HG03103 (cell line): ENCODE data around the gene PACSIN1.
"Not testable (repeated sequence)": the region's sequence is repeated elsewhere in the genome, so short reads cannot be mapped to it uniquely, and the experiment has no call there.

Experiments
- ATAC-seq: cut with Tn5 transposase; IDR thresholded peaks from one replicate; pipeline ENCODE4 v1.9.1; 2021; ENCODE audit warnings: low read depth; ENCODE audit not compliant: unreplicated experiment

PACSIN1 gene

DNA sequence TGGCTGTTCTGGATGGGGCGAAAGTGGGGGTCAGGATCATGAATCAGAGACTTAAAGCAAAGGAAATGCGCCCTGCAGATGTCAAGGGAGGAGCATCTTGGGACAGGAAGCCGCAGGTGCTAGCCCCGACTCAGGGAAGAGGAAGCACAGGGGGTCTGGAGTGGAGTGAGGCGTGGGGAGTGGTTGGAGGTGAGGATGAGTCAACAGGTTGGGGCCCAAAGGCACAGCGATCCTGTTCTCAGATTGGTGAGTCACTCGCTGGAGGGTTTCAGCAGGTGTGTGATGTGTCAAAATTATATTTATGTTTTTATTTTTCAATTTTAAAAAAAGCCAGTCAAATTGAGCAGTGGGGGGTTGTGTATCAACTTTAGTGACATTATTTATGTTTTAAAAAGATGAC, 19.0 kb downstream of the PACSIN1 start:
- no peak for ATAC-seq

DNA sequence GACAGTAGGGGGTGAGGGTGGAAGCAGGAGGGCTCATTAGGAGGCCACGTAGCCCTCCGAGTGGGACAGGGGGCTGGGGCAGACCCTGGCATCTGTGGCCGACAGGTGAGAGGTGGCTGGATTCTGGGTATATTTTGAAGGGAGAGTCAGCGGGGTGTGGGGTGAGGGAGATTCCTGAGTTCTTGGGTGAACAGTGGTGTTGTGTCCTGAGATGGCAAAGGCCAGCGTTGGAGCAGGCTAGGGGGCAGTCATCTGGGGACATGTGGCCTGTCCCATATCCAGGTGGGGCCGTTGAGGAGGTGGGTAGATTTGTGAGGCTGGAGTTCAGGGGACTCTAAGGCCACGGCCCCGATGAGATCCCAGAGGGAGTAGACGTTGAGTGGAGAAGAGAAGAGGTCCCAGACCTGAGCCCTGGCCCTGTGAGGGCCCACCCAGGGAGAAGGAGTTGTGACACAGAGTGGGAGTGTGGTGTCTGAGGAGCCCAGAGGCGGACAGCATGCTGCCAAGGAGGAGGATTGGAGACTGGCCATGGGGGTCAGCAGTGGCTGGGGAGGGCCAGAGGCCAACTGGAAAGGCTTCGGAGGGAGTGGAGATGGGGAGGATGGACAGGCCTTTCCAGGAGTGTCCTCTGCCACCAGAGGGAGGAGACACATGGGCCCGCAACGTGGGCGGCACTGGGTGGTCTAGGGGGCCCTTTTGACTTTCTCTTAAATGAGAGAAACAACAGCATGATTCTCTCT, 19.6 kb downstream of the PACSIN1 start:
- no peak for ATAC-seq

DNA sequence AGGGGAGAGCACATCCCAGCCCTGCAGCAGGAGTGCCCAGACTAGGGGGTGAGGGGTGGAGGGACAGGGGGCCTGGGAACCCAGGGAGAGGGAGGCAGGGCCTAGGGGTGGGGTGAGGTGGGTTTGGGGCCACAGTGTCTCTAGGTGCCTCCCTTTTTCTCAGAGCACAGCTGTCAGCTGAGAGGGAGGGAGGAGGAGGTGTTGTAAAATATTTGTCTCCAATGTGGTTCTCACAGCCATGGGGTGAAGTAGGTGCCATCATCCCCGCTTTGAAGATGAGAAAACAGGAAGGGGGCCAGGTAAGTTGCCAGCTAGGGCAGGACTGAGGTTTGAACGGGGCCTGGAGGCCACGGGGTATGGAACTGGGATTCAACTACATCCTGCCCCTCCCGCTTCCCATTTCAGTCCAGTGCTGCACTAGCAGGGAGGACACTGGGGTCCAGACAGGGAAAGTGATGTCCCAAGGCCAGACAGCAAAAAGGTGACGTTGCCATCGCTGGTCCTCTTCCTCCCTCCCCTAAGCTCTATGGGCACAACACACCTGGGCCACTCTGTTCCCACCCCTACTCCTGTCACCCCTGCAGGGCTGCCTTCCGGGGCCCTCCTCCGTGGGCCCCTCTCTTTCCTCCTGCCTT, 20.3 kb downstream of the PACSIN1 start:
- ATAC-seq: no peak

DNA sequence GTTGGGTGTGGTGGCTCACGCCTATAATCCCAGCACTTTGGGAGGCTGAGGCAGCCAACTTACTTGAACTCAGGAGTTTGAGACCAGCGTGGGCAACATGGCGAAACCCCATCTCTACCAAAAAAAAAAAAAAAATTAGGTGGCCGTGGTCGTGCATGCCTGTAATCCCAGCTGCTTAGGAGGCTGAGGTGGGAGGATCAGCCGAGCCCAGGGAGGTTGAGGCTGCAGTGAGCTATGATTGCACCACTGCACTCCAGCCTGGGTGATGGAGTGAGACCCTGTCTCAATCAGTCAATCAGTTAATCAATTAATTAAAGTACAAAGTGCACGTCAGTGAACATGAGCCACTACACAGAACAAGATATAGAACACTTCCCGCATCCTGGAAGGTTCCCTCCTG, 21.0 kb downstream of the PACSIN1 start:
- not testable (repeated sequence) for ATAC-seq

- no peak for ATAC-seq
These were observed 21.7 kb downstream of the PACSIN1 start for GRCh38 chr6:34487536-34487935.

DNA sequence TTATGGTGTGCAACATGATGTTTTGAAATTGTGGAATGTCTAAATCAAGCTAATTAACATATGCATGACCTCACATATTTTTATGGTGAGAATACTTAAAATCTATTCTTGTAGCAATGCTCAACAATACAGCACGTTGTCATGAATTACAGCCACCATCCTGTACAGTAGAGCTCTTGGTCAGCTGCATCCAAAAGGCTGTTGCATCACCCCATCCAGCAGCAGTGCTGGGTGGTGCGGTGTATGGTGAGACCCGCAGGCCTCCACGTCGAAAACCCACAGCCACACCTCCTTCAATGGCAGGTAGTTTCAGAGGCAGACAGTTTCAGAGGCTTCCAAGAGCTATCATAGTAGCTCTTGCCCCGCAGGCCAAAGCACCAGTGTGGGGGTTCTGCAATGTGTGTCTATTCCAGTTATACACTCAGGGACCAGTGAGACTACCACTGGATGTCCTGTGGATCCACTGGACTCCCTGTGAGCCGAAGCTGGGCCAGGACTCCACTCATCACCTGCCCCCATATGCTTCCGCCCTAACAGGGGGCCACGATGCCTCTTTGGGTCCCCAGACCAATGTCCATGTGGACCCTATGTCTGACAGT, 23.4 kb downstream of the PACSIN1 start:
- no peak for ATAC-seq

DNA sequence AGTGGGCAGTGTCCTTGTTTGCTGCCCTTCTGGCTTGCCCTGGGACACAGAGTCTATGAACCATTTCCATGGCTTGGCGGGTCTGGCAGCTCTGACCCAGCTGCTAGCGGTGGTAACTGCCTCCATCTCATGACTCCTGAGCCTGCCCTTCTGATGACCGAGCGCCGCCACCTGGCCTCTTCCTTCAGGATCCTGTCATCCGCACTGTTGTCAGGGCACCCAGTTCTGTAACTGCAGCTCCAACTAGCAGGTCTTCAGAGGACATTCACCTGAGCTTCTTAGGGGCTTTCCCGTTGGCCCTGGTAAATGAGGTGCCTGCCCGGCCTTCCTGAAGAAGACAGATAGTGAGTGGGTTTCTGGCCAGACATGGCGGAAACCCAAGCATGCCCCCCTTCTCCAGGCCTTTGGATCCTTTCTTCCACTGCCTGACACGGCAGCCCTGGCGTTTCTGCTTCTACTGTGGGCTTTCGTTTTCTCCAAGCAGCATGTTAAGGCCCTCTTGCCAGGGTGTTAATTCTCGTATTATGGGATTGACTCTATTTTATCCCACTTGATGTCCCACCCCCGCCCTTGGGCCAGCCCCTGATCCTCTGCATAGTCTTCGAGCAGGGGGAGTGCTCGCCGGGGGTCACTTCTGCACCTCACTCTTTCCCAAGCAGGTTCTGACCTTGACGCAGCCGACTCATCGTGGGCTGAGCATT, 24.7 kb downstream of the PACSIN1 start:
- no peak for ATAC-seq

DNA sequence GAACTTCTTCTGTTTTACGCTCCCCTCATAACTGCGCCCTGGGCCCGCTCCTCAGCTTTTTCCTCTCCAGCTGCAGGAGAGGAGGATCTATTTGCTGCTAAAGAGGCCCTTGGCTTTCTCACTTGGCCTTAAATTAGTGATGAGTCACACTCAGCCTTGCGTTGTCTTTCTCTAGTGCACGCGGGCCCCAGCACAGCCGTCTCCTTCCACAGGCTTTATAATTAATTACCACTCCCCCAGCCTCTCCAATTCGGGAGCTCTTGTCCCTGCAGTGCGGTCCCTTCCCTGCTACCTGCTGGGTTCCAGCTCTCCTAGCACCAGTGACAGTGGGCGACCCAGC, 25.2 kb downstream of the PACSIN1 start:
- ATAC-seq: no peak

DNA sequence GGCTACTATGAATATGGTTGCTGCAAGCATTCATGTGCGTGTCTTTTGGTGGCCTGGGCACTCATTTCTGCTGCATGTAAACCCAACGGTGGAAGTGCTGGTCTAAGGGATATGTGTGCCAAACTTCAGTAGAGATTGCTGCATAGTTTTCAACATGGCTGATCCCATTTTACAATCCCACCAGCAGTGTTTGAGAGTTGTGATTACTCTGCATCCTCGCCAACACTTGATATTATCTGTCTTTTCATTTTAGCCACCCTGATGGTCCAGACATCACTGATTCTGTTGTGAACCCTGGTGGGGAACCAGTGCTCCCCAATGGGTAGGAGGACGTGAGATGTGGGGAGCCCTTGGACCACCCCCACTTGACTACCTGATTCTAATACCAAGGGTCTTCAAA, 27.5 kb downstream of the PACSIN1 start:
- no peak for ATAC-seq

GRCh38 chr6:34494973-34495372, 29.1 kb downstream of the PACSIN1 start:
- ATAC-seq: no peak

GRCh38 chr6:34496103-34496685, 30.3 kb downstream of the PACSIN1 start:
- ATAC-seq: no peak

DNA sequence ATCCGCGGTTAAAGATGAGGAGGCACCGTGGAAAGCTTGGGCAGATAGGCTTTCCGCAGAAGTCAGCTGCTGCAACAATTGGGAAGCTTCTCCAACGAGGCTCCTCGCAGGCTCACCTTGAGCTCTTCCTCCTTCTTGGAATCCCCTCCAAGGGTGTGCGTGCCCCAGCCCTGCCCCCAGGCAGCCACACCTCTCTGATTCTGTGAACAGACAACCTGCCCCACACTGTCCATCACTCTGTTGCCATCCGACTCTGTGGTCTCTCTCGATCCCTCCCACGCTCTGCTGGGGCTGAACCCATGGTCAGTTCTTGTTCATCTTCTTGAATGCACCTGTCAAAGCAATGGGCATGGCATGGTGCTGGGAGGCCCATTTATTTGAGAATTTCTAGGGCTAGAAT, 31.5 kb downstream of the PACSIN1 start:
- no peak for ATAC-seq

GRCh38 chr6:34506718-34507117, 40.8 kb downstream of the PACSIN1 start:
- no peak for ATAC-seq

- no peak for ATAC-seq
These were observed 42.5 kb downstream of the PACSIN1 start for GRCh38 chr6:34508425-34508824.

DNA sequence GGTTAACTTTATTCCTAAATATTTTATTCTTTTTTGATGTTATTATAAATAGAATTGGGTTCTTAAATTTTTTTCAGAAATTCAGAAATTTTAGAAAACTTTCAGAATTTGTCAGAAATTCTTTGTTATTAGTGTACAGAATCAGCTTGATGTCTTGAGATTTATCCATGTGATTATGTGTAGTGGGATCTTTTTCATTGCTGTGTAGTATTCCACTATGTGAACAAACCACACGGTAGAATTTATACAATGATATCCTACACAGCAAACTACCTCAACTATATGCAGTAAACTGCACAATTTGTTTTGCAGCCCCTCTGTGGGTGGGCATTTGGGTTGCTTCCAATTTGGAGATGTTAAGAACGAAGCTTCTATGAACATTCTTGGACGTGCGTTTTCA, 43.9 kb downstream of the PACSIN1 start:
- ATAC-seq: no peak

DNA sequence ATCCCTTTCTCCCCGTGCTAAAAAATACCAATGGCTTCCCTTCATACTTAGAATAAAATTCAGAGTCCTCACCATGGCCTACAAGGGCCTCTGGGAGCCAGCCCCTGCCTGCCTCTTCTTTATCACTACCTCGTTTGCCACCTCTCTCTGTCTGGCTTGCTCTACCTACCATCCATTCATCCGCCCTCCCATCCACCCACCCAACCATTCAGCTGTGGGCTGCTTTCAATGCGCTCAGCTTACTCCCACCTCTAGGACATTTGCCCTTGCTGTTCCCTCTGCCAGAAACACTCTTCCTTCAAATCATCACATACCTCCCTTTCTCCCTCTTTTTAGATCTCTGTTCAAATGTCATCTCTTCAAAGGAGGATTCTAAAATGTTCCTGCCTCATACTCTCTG, 44.4 kb downstream of the PACSIN1 start:
- no peak for ATAC-seq

DNA sequence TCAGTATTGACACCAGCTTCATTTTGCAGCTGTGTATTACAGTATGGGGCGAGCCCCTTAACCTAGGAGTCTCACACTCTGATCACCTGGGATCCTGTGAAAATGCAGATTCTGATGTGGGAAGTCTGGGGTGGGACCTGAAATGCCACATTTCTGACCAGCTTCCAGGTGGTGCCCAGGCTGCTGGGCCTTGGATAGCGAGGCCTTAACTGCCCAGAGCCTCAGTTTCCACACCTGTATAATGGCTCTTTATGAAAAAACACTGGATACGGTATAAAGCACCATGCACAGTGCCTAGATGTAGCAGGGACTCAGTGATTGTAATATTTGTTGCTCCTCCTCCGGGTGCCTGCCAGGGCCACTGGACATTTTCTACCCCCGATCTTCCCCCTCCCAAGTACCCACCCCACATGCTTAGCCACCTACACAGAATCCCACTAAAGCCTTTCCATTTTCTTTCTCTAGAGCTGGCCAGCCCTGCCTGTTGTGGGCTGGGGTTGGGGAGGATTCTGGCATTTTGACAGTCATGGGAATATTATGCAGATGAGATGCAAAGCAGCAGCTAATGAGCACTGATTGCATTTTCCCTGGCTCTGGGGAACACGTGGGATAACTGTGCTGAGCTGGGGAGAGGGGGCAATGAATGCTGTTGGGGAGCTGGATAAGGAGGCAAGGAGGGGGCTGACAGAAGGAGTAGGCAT, 45.5 kb downstream of the PACSIN1 start:
- no peak for ATAC-seq

- no peak for ATAC-seq
These were observed 46.2 kb downstream of the PACSIN1 start for GRCh38 chr6:34511915-34512737.

- ATAC-seq: no peak
These were observed 46.9 kb downstream of the PACSIN1 start for GRCh38 chr6:34512738-34513115.

- no peak for ATAC-seq
These were observed 47.8 kb downstream of the PACSIN1 start for GRCh38 chr6:34513646-34514045.
